Kidney (tissue), 14 donors: ENCODE results near the gene RNF5. TPM values are rescaled to one million over a fixed set of nuclear protein-coding genes. Genes with fewer than 3 reads are reported as not detected.
A peak's percentile ranks its signal among the peaks of the same experiment; 100 is the strongest.
"Not testable (repeated sequence)": the region's sequence is repeated elsewhere in the genome, so short reads cannot be mapped to it uniquely, and the experiment has no call there.

Experiments
- DNase-seq, 5 donors: peaks; one replicate each; pipeline ENCODE4 v3.0.0-alpha.2; 2013 to 2020
- FAIRE-seq: peaks from 2 replicates; lab custom pipeline; 2012; peaks lifted over from hg19 to GRCh38; lab: Jason Lieb, UNC
- H3K27ac ChIP-seq, 2 donors: one replicate each; pipeline ENCODE4 v1.7.0; 2013; ENCODE audit warnings: low read depth in 2 of 2, low read length in 2 of 2, inconsistent platforms in 1 of 2
- H3K27me3 ChIP-seq: one replicate; pipeline ENCODE4 v1.7.1; 2013; ENCODE audit warnings: low read length, inconsistent platforms; ENCODE audit not compliant: control insufficient read depth, insufficient read depth
- H3K36me3 ChIP-seq, 3 donors: one replicate each; pipeline versions ENCODE4 v1.7.0 to v1.7.1; 2013; ENCODE audit warnings: low read length in 3 of 3, control low read depth in 1 of 3, inconsistent platforms in 1 of 3; ENCODE audit not compliant: insufficient read depth in 3 of 3, control insufficient read depth in 2 of 3
- H3K4me1 ChIP-seq, 3 donors: one replicate each; pipeline versions ENCODE4 v1.7.0 to v1.7.1; 2013; ENCODE audit warnings: low read length in 3 of 3, inconsistent platforms in 1 of 3, low read depth in 1 of 3; ENCODE audit not compliant: control insufficient read depth in 2 of 3, insufficient read depth in 2 of 3
- H3K4me3 ChIP-seq, 3 donors: one replicate each; pipeline versions ENCODE4 v1.7.0 to v1.8.1; 2013; ENCODE audit warnings: low read length in 3 of 3, control low read depth in 1 of 3, inconsistent platforms in 1 of 3
- H3K9ac ChIP-seq, 3 donors: one replicate each; pipeline versions ENCODE4 v1.7.0 to v1.7.1; 2013; ENCODE audit warnings: low read length in 3 of 3, control low read depth in 1 of 3, inconsistent platforms in 1 of 3
- H3K9me3 ChIP-seq, 3 donors: one replicate each; pipeline versions ENCODE4 v1.7.0 to v1.7.1; 2013; ENCODE audit warnings: low read length in 3 of 3, control low read depth in 1 of 3, inconsistent platforms in 1 of 3; ENCODE audit not compliant: control insufficient read depth in 2 of 3, insufficient read depth in 1 of 3
- CTCF ChIP-seq: IDR thresholded peaks from 3 replicates; pipeline ENCODE4 v1.5.1; 2012; ENCODE audit warnings: mild to moderate bottlenecking, moderate library complexity, borderline replicate concordance; ENCODE audit not compliant: insufficient read depth; ENCODE audit errors: extremely low read depth
- intact Hi-C: fragments of 100-400 bp; cut with DNase I; formaldehyde crosslinking; loops from one replicate; pipeline ENCODE4 v1.11.1; 2022
- polyA plus RNA-seq: library from polyadenylated mRNA; stranded (reverse); fragments of 350-450 nt; fragmentation: Illumina TruSeq; extraction: RNeasy Lipid Tissue Mini Kit (QIAGEN cat#74804); gene quantifications from one replicate; pipeline ENCODE4 v1.2.3, GENCODE V29; 2014; ENCODE audit warnings: low read depth, low replicate concordance; ENCODE audit not compliant: insufficient read depth
- total RNA-seq: library from RNA; stranded (reverse); fragmentation: NEBNext Ultra II Directional; extraction: Animal tissue kit (Norgen Biotek cat#: 25700); gene quantifications from one replicate; pipeline ENCODE4 v1.2.1, GENCODE V29; 2021
- donor health status: control.
- donor health status: control.
- donor health status: control.
- donor health status: control.
- donor health status: control.
- donor health status: DM: yes; HTN: yes; CAD: no.
- donor health status: Normal renal cell carcinoma (clear cell type).

Gene RNF5
- total and polyA plus RNA-seq, 2 donors from 2014 or later: 74.1 to 208 TPM

- FAIRE-seq: no peak
- H3K9ac ChIP-seq: no peak overlapping the region
- no peak overlapping the region for H3K4me3 ChIP-seq
- intact Hi-C loops: no loop called here
- peak overlapping the region in 1 of 2 donors; percentile 69 for H3K27ac ChIP-seq
- no peaks in the 10 kb centered on the region for H3K27me3 ChIP-seq
- no peak for TF ChIP-seq CTCF
- no peaks in the 10 kb centered on the region for H3K9me3 ChIP-seq
- DNase-seq: peak in 2 of 5 donors; percentile 41 to 59
- H3K36me3 ChIP-seq: peaks cover 6 to 17% (median 8%) of the 10 kb centered on the region in 3 donors
- peaks cover 2 to 26% (median 8%) of the 10 kb centered on the region in 3 donors for H3K4me1 ChIP-seq
Observed at GRCh38 chr6:32187009-32187709, 9.0 kb downstream of the RNF5 start.

- DNase-seq: peak in 2 of 5 donors; percentile 38 to 57
- H3K27ac ChIP-seq, H3K27me3 ChIP-seq, H3K9ac ChIP-seq, intact Hi-C loops, H3K4me3 ChIP-seq, H3K9me3 ChIP-seq, FAIRE-seq: not testable (repeated sequence)
- Histone ChIP-seq H3K36me3 (peaks cover 6 to 16% (median 8%) of the 10 kb centered on the region in 3 donors), H3K4me1 (peaks cover 2 to 27% (median 8%) of the 10 kb centered on the region in 3 donors)
Observed at GRCh38 chr6:32187725-32188380, 9.6 kb downstream of the RNF5 start.

- H3K9me3 ChIP-seq: no peaks in the 10 kb centered on the region
- H3K27me3 ChIP-seq: no peaks in the 10 kb centered on the region
- peaks cover 6 to 13% (median 8%) of the 10 kb centered on the region in 3 donors for H3K36me3 ChIP-seq
- FAIRE-seq (no peak), DNase-seq (peak in 4 of 5 donors; percentile 24 to 56 (median 50))
- TF ChIP-seq CTCF: no peak
- peaks cover 2 to 27% (median 8%) of the 10 kb centered on the region in 3 donors for H3K4me1 ChIP-seq
- H3K9ac ChIP-seq: peak overlapping the region; percentile 61 to 90 (median 72)
- intact Hi-C loops: no loop called here
- peak overlapping the region; percentile 93 to 98 for H3K27ac ChIP-seq
- H3K4me3 ChIP-seq: peak overlapping the region; percentile 71 to 91 (median 72)
Observed at GRCh38 chr6:32188381-32189068, 10.3 kb downstream of the RNF5 start.
